Measurements from ENCODE around the gene ZFY. TPM values are rescaled to one million over a fixed set of nuclear protein-coding genes. Genes with fewer than 3 reads are reported as not detected.

ZFY gene
- total RNA-seq, 1 experiment from 2014 or later = not detected

DNA sequence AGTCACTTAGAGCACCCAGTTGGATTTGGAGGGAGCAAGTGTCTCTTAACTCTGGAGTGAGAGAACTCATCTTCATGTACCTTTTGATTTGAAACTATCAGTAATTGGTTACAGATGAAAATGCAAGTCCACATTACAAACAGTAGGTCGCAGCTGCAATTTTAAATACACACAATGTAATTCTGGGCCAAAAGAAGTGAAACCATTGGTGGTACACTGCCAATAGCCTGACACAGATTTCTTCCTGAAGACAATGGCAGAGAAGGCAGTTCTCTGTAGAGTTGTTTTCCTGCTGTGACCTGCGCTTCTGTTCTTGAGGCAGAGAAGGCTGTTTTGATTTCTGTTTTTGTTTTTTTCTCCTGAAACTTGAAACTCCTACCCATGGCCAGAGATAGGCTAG lies 86.0 kb downstream of the ZFY start:
- in situ Hi-C loops (cut with HindIII; ENCODE audit: low pct_unique_long_range_greater_than_20kb, low sequenced_read_pairs) = no loop called here
- DNase-seq (ENCODE audit: low read depth, low spot score) = no peak

DNA sequence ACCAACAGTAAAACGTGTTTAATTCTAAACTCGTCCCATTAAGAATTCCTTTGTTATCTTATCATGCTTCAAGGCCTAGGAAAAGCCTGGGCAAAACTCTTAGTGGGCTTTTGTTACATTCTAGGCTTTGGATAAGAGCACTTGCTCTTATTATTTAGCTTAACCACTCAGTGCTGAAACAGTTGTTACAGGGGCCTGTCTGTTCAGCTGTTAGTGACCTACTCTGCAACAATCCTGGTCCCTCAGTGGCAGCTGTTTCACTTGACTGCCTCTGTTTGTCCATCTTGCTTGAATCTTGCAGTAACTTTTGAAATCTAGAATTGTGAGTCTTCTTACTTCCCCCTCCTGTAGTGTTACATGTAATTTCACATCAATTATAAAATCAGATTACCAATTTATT lies 88.4 kb downstream of the ZFY start:
- DNase-seq (ENCODE audit: low read depth, low spot score) = no peak
- in situ Hi-C loops (cut with HindIII; ENCODE audit: low pct_unique_long_range_greater_than_20kb, low sequenced_read_pairs) = no loop called here

DNA sequence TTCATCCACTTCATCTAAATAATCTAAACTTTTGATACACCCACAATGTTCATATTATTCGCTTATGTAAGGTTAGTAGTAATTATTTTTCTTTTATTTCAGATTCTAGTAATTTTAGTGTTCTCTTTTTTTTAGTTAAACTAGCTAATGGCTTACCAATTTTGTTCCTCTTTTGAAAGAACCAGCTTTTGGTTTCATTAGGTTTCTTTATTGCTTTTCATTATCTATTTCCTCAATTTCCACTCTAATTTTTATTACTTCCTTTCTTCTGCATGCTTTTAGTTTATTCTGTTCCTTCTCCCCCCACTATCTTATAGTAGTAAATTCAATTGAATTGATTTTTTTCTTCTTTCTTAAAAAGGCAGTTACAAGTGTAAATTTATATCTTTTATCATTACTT lies 90.2 kb downstream of the ZFY start:
- in situ Hi-C loops (cut with HindIII; ENCODE audit: low pct_unique_long_range_greater_than_20kb, low sequenced_read_pairs) = no loop called here

More for the DNA sequence above, 90.2 kb downstream of the ZFY start:
- DNase-seq (ENCODE audit: low read depth, low spot score) = no peak

Small RNA genes within 50 kb of the gene (small RNA-seq; reads per million reads assigned to genes)
- gene EEF1A1P41 = 0 reads per million in 2 experiments

Other genes with a start within 250 kb of the ZFY start
- not detected in 2 replicates for gene SRY, start 147.7 kb upstream of the ZFY start, total RNA-seq (2014; rRNA removed; shearing (Covaris generic))
- gene RPS4Y1, start 93.8 kb upstream of the ZFY start, total RNA-seq (2014; rRNA removed; shearing (Covaris generic)) = not detected in 2 replicates

Data from SK-MEL-5 (cell line).